Left ventricle myocardium inferior (tissue), 1 donor: ENCODE results near the gene CSTF2T. TPM values are rescaled to one million over a fixed set of nuclear protein-coding genes. Genes with fewer than 3 reads are reported as not detected.

Experiments used
- DNase-seq: peaks from one replicate; pipeline ENCODE4 v3.0.0-alpha.2; 2020
- H3K27ac ChIP-seq: fragments of 200-600 bp; replicated peaks from 2 replicates; pipeline ENCODE4 v1.8.0; 2021
- H3K27me3 ChIP-seq: fragments of 200-600 bp; 2 replicates; pipeline ENCODE4 v1.8.0; 2021; ENCODE audit warnings: low read depth
- H3K36me3 ChIP-seq: fragments of 200-600 bp; 2 replicates; pipeline ENCODE4 v1.8.0; 2021
- H3K4me1 ChIP-seq: fragments of 200-600 bp; 2 replicates; pipeline ENCODE4 v1.8.0; 2021
- H3K4me3 ChIP-seq: fragments of 200-600 bp; 2 replicates; pipeline ENCODE4 v1.8.0; 2021; ENCODE audit warnings: mild to moderate bottlenecking, moderate library complexity
- H3K9me3 ChIP-seq: fragments of 200-600 bp; replicated peaks from 2 replicates; pipeline ENCODE4 v1.8.0; 2021
- CTCF ChIP-seq: fragments of 200-600 bp; IDR thresholded peaks from 2 replicates; pipeline ENCODE4 v1.8.0; 2021; ENCODE audit warnings: antibody characterized with exemption, mild to moderate bottlenecking, borderline replicate concordance
- intact Hi-C: fragments of 100-400 bp; cut with micrococcal nuclease; formaldehyde crosslinking; loops from one replicate; pipeline ENCODE4 v1.11.0; 2022
- total RNA-seq: library from RNA; stranded (reverse); fragmentation: NEBNext Ultra II Directional; extraction: Animal tissue kit (Norgen Biotek cat#: 25700); gene quantifications from one replicate; pipeline ENCODE4 v1.2.1, GENCODE V29; 2021
- donor health status: DM: no; HTN: yes; CAD: no; lungs with severe emphysema.

CSTF2T gene
- total RNA-seq, 1 donor from 2014 or later: 21.7 TPM

DNA sequence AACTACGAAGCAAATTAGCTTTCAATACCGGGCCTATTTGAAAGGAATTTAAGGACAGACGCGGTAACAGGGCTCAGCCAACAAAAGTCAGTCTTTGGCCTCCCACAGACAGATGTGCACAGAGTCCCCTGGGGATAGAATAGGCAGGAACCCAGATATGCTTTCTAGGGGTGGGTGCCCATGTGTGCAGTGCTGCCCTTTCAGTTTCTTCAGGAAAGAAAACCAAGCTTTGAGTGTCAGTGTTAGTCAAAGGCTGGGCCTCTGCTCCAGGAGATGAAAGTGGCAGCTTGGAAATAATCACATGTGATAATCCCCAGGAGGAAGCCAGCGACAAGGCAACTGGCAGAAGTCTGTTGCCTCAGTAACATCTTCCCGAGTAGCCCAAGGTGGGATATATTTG lies 43.8 kb upstream of the CSTF2T start:
- peak overlapping the region; percentile 7 for H3K27ac ChIP-seq
- peaks cover 4% of the 10 kb centered on the region for H3K4me1 ChIP-seq
- no peaks in the 10 kb centered on the region for H3K9me3 ChIP-seq
- no peak for TF ChIP-seq CTCF
- H3K36me3 ChIP-seq: no peaks in the 10 kb centered on the region
- no peak for DNase-seq
- intact Hi-C loops: no loop called here
- peak overlapping the region; percentile 5 for H3K4me3 ChIP-seq
- H3K27me3 ChIP-seq: no peaks in the 10 kb centered on the region

- no peak for DNase-seq
- H3K9me3 ChIP-seq: no peaks in the 10 kb centered on the region
- TF ChIP-seq CTCF: no peak
- no peak overlapping the region for H3K4me3 ChIP-seq
- H3K4me1 ChIP-seq: peaks cover 5% of the 10 kb centered on the region
- H3K27ac ChIP-seq: no peak overlapping the region
- intact Hi-C loops: no loop called here
- no peaks in the 10 kb centered on the region for H3K36me3 ChIP-seq
- H3K27me3 ChIP-seq: no peaks in the 10 kb centered on the region
Measured at GRCh38 chr10:51733057-51733456, 33.7 kb upstream of the CSTF2T start.

DNA sequence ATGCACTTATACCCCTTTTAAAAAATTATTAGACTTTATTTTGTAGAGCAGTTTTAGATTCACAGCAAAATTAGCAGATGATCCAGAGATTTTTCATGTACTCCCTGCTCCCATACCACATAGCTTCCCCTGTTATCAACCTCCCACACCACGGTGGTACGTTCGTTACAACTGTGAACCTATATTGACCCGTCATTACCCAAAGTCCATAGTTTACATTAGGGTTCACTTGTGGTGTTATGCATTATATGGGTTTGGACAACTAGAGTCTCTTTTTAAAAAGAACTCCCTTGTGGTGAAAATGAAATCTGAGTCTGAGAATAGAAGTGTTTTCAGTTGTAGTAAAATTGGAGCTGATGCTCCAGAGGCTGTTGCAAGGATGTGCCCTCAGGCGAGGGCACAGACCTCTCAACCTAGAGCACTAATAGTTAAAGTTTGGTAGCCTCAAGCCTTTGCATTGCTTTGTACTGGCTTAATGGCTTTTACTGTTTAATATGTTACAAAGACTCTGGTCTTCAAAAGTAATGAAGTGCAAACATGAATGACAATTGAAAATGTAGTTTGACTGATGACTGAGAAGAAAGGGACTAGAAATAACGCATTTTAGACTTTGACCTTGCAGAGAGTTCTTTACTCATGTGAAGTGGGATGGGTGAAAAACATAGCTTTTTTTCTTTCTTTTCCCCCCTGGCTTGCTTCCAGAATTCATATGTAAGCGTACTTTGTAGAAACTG lies 30.6 kb upstream of the CSTF2T start:
- peaks cover 5% of the 10 kb centered on the region for H3K4me1 ChIP-seq
- no peaks in the 10 kb centered on the region for H3K9me3 ChIP-seq
- H3K27me3 ChIP-seq: no peaks in the 10 kb centered on the region
- no peak for TF ChIP-seq CTCF
- intact Hi-C loops: no loop called here
- no peak overlapping the region for H3K27ac ChIP-seq
- no peaks in the 10 kb centered on the region for H3K36me3 ChIP-seq
- no peak overlapping the region for H3K4me3 ChIP-seq
- DNase-seq: no peak

DNA sequence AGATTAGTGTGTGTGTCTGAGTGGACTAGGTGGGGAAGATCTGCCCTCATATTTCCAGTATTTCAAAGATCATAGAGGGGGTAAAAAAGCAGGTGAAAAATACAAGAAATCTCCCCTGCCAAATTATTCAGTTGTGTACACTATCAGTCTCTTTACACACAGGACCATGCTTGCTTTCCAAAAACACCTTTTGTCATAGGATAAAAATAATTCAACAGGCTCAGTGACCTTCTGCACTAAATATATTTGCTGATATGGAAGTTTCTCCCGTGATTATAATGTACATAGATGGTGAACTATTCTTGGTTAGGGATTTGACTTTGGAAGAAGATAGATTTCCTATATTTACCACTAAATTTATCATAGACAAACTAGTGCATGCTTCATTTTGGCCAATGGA lies 24.6 kb upstream of the CSTF2T start:
- Histone ChIP-seq H3K36me3 (no peaks in the 10 kb centered on the region), H3K4me3 (peak overlapping the region; percentile 9), H3K27me3 (no peaks in the 10 kb centered on the region), H3K27ac (peak overlapping the region; percentile 27), H3K4me1 (no peaks in the 10 kb centered on the region), H3K9me3 (no peaks in the 10 kb centered on the region)
- intact Hi-C loops: no loop called here
- TF ChIP-seq CTCF: no peak
- DNase-seq: no peak

GRCh38 chr10:51718804-51719291 lies 19.5 kb upstream of the CSTF2T start:
- Histone ChIP-seq H3K27me3 (no peaks in the 10 kb centered on the region), H3K4me3 (no peak overlapping the region), H3K27ac (no peak overlapping the region), H3K4me1 (peaks cover 3% of the 10 kb centered on the region), H3K9me3 (no peaks in the 10 kb centered on the region), H3K36me3 (no peaks in the 10 kb centered on the region)
- no peak for DNase-seq
- TF ChIP-seq CTCF: no peak
- intact Hi-C loops: no loop called here
